ENCODE data around the gene CABS1. TPM values are rescaled to one million over a fixed set of nuclear protein-coding genes. Genes with fewer than 3 reads are reported as not detected.

Gene CABS1
- total RNA-seq, result not detected in 2 replicates
- not detected for polyA plus RNA-seq (2012)

GRCh38 chr4:70334681-70335080 is at the start of gene CABS1:
TSS of gene CABS1 (plus strand) at chr4:70334981. CDS start at chr4:70335040, 59 bp downstream.
- DNase-seq (ENCODE audit: low read depth), result no peak

GRCh38 chr4:70288651-70289050 is 46.1 kb upstream of the CABS1 start:
- no peak for DNase-seq (ENCODE audit: low read depth)

GRCh38 chr4:70291341-70291740 is 43.4 kb upstream of the CABS1 start:
- no peak for DNase-seq (ENCODE audit: low read depth)

GRCh38 chr4:70297576-70297975 is 37.2 kb upstream of the CABS1 start:
- no peak for DNase-seq (ENCODE audit: low read depth)

- DNase-seq (ENCODE audit: low read depth), result no peak
These were observed 36.7 kb upstream of the CABS1 start for GRCh38 chr4:70298051-70298450.

GRCh38 chr4:70299643-70300042 is 35.1 kb upstream of the CABS1 start:
- no peak for DNase-seq (ENCODE audit: low read depth)

- DNase-seq (ENCODE audit: low read depth), result no peak
These were observed 34.6 kb upstream of the CABS1 start for GRCh38 chr4:70300215-70300614.

GRCh38 chr4:70303090-70303489 is 31.7 kb upstream of the CABS1 start:
- no peak for DNase-seq (ENCODE audit: low read depth)

GRCh38 chr4:70305601-70306000 is 29.2 kb upstream of the CABS1 start:
- no peak for DNase-seq (ENCODE audit: low read depth)

- DNase-seq (ENCODE audit: low read depth), result no peak
These were observed 28.7 kb upstream of the CABS1 start for GRCh38 chr4:70306076-70306475.

GRCh38 chr4:70313736-70314135 is 21.0 kb upstream of the CABS1 start:
- DNase-seq (ENCODE audit: low read depth), result no peak

- no peak for DNase-seq (ENCODE audit: low read depth)
These were observed 18.9 kb upstream of the CABS1 start for GRCh38 chr4:70315928-70316327.

- no peak for DNase-seq (ENCODE audit: low read depth)
These were observed 8.7 kb upstream of the CABS1 start for GRCh38 chr4:70326052-70326451.

GRCh38 chr4:70336043-70336442 is 1.3 kb downstream of the CABS1 start:
- DNase-seq (ENCODE audit: low read depth), result no peak

- DNase-seq (ENCODE audit: low read depth), result no peak
These were observed 3.2 kb downstream of the CABS1 start for GRCh38 chr4:70337886-70338420.

- no peak for DNase-seq (ENCODE audit: low read depth)
These were observed 21.4 kb downstream of the CABS1 start for GRCh38 chr4:70356185-70356584.

GRCh38 chr4:70359115-70359661 is 24.4 kb downstream of the CABS1 start:
- DNase-seq (ENCODE audit: low read depth), result no peak

GRCh38 chr4:70360460-70360859 is 25.7 kb downstream of the CABS1 start, which contains the start of gene SMR3A:
TSS of gene SMR3A (plus strand) at chr4:70360760. CDS start at chr4:70362116, 1,356 bp downstream.
- DNase-seq (ENCODE audit: low read depth), result no peak

GRCh38 chr4:70364002-70364401 is 29.2 kb downstream of the CABS1 start:
- no peak for DNase-seq (ENCODE audit: low read depth)

GRCh38 chr4:70365479-70365878 is 30.7 kb downstream of the CABS1 start:
- DNase-seq (ENCODE audit: low read depth), result no peak

- DNase-seq (ENCODE audit: low read depth), result no peak
These were observed 33.0 kb downstream of the CABS1 start for GRCh38 chr4:70367813-70368212.

- DNase-seq (ENCODE audit: low read depth), result no peak
These were observed 37.2 kb downstream of the CABS1 start for GRCh38 chr4:70371987-70372386.

- no peak for DNase-seq (ENCODE audit: low read depth)
These were observed 38.0 kb downstream of the CABS1 start for GRCh38 chr4:70372760-70373159.
